ENCODE results near the gene KLC3.

The KLC3 gene

GRCh38 chr19:45320997-45321775 lies 19.4 kb upstream of the KLC3 start:
- H3K4me3 ChIP-seq (ENCODE audit: low read length), result no peak overlapping the region
- no peak for DNase-seq (ENCODE audit: low read depth)
- no peak for TF ChIP-seq CTCF (conservative IDR thresholded peaks at IDR 0.05; ENCODE audit: low read length)

GRCh38 chr19:45321848-45322247 lies 18.7 kb upstream of the KLC3 start:
- no peak for DNase-seq (ENCODE audit: low read depth)
- TF ChIP-seq CTCF (conservative IDR thresholded peaks at IDR 0.05; ENCODE audit: low read length), result no peak
- no peak overlapping the region for H3K4me3 ChIP-seq (ENCODE audit: low read length)

- TF ChIP-seq CTCF (conservative IDR thresholded peaks at IDR 0.05; ENCODE audit: low read length), result no peak
- H3K4me3 ChIP-seq (ENCODE audit: low read length), result no peak overlapping the region
- DNase-seq (ENCODE audit: low read depth), result no peak
These were observed 18.2 kb upstream of the KLC3 start for GRCh38 chr19:45322311-45322710.

- DNase-seq (ENCODE audit: low read depth), result no peak
- peak within 1 kb of the TSS; percentile 22; the same call in 1 of the 2 replicates for H3K4me3 ChIP-seq (ENCODE audit: low read length)
- TF ChIP-seq CTCF (conservative IDR thresholded peaks at IDR 0.05; ENCODE audit: low read length), result no peak
These were observed 17.7 kb upstream of the KLC3 start, which contains the start of gene CKM for GRCh38 chr19:45322744-45323281. CKM (minus strand) TSS chr19:45322875; CDS start chr19:45319713, 3,162 bp downstream.

GRCh38 chr19:45323671-45324081 lies 16.9 kb upstream of the KLC3 start:
- H3K4me3 ChIP-seq (ENCODE audit: low read length), result peak overlapping the region; percentile 22; the same call in 1 of the 2 replicates
- DNase-seq (ENCODE audit: low read depth), result no peak
- TF ChIP-seq CTCF (conservative IDR thresholded peaks at IDR 0.05; ENCODE audit: low read length), result no peak

- H3K4me3 ChIP-seq (ENCODE audit: low read length), result no peak overlapping the region
- DNase-seq (ENCODE audit: low read depth), result no peak
- no peak for TF ChIP-seq CTCF (conservative IDR thresholded peaks at IDR 0.05; ENCODE audit: low read length)
These were observed 16.1 kb upstream of the KLC3 start for GRCh38 chr19:45324349-45324907.
